ENCODE results near the gene PCSK1N. TPM values are rescaled to one million over a fixed set of nuclear protein-coding genes. Genes with fewer than 3 reads are reported as not detected.

Gene PCSK1N
- total RNA-seq, 2 donors from 2014 or later, result 2.9 to 4.0 TPM

- Mint-ChIP-seq H3K27ac (no peak overlapping the region), H3K9me3 (peaks cover 69% of the 10 kb centered on the region), H3K4me3 (peak overlapping the region; percentile 17), H3K36me3 (ENCODE audit: low read depth) (peaks cover 6% of the 10 kb centered on the region), H3K27me3 (ENCODE audit: insufficient read depth) (peaks cover 80% of the 10 kb centered on the region), H3K4me1 (no peaks in the 10 kb centered on the region)
- H3K9me3 ChIP-seq (ENCODE audit: control insufficient read depth, low read length), result no peaks in the 10 kb centered on the region
- no peak overlapping the region for H3K9ac ChIP-seq (ENCODE audit: extremely low read depth, low read length, poor library complexity, severe bottlenecking)
- no peaks in the 10 kb centered on the region for H3K4me1 ChIP-seq (ENCODE audit: control insufficient read depth, insufficient read depth, low read length)
- DNase-seq, result peak; percentile 54
- no peak for TF ChIP-seq CTCF (conservative IDR thresholded peaks at IDR 0.05)
- H3K27ac ChIP-seq (ENCODE audit: low read depth, low read length), result no peak overlapping the region
- no peak overlapping the region for H3K4me3 ChIP-seq (ENCODE audit: low read length)
- no peaks in the 10 kb centered on the region for H3K36me3 ChIP-seq (ENCODE audit: control insufficient read depth, insufficient read depth, low read length)
- H3K27me3 ChIP-seq (ENCODE audit: control insufficient read depth, insufficient read depth, low read length, poor library complexity, severe bottlenecking), result peaks cover 53% of the 10 kb centered on the region
- WGBS, 2 experiments (ENCODE audit: insufficient coverage in 1 of 2, insufficient read length in 1 of 2), result 33 to 43% methylated on average over 17 to 58 of the region's 58 CpGs
Measured at GRCh38 chrX:48831136-48831908, 4.1 kb downstream of the PCSK1N start.

GRCh38 chrX:48829016-48829735 lies 6.2 kb downstream of the PCSK1N start:
- no peak overlapping the region for H3K4me3 Mint-ChIP-seq
- H3K27me3 Mint-ChIP-seq (ENCODE audit: insufficient read depth), result peaks cover 66% of the 10 kb centered on the region
- no peak for TF ChIP-seq CTCF (conservative IDR thresholded peaks at IDR 0.05)
- no peak overlapping the region for H3K27ac ChIP-seq (ENCODE audit: low read depth, low read length)
- no peak overlapping the region for H3K27ac Mint-ChIP-seq
- H3K4me3 ChIP-seq (ENCODE audit: low read length), result no peak overlapping the region
- DNase-seq, result no peak
- peaks cover 75% of the 10 kb centered on the region for H3K9me3 Mint-ChIP-seq
- H3K27me3 ChIP-seq (ENCODE audit: control insufficient read depth, insufficient read depth, low read length, poor library complexity, severe bottlenecking), result peaks cover 38% of the 10 kb centered on the region
- H3K4me1 ChIP-seq (ENCODE audit: control insufficient read depth, insufficient read depth, low read length), result no peaks in the 10 kb centered on the region
- peaks cover 24% of the 10 kb centered on the region for H3K36me3 Mint-ChIP-seq (ENCODE audit: low read depth)
- WGBS, 2 experiments (ENCODE audit: insufficient coverage in 1 of 2, insufficient read length in 1 of 2), result 91 to 100% methylated on average over 8 to 24 of the region's 24 CpGs
- no peaks in the 10 kb centered on the region for H3K4me1 Mint-ChIP-seq
- no peak overlapping the region for H3K9ac ChIP-seq (ENCODE audit: extremely low read depth, low read length, poor library complexity, severe bottlenecking)
- no peaks in the 10 kb centered on the region for H3K9me3 ChIP-seq (ENCODE audit: control insufficient read depth, low read length)
- H3K36me3 ChIP-seq (ENCODE audit: control insufficient read depth, insufficient read depth, low read length), result no peaks in the 10 kb centered on the region

- H3K9me3 ChIP-seq (ENCODE audit: control insufficient read depth, low read length), result no peaks in the 10 kb centered on the region
- 58 to 69% methylated on average over 2 to 4 of the region's 4 CpGs for WGBS, 2 experiments (ENCODE audit: insufficient coverage in 1 of 2, insufficient read length in 1 of 2)
- H3K36me3 ChIP-seq (ENCODE audit: control insufficient read depth, insufficient read depth, low read length), result no peaks in the 10 kb centered on the region
- TF ChIP-seq CTCF (conservative IDR thresholded peaks at IDR 0.05), result no peak
- Mint-ChIP-seq H3K4me1 (no peaks in the 10 kb centered on the region), H3K4me3 (peak overlapping the region; percentile 38), H3K27ac (no peak overlapping the region), H3K9me3 (peaks cover 67% of the 10 kb centered on the region), H3K36me3 (ENCODE audit: low read depth) (peaks cover 38% of the 10 kb centered on the region), H3K27me3 (ENCODE audit: insufficient read depth) (peaks cover 50% of the 10 kb centered on the region)
- no peak overlapping the region for H3K4me3 ChIP-seq (ENCODE audit: low read length)
- peaks cover 23% of the 10 kb centered on the region for H3K27me3 ChIP-seq (ENCODE audit: control insufficient read depth, insufficient read depth, low read length, poor library complexity, severe bottlenecking)
- H3K4me1 ChIP-seq (ENCODE audit: control insufficient read depth, insufficient read depth, low read length), result no peaks in the 10 kb centered on the region
- H3K27ac ChIP-seq (ENCODE audit: low read depth, low read length), result no peak overlapping the region
- no peak overlapping the region for H3K9ac ChIP-seq (ENCODE audit: extremely low read depth, low read length, poor library complexity, severe bottlenecking)
- no peak for DNase-seq
Measured at GRCh38 chrX:48827654-48827968, 7.8 kb downstream of the PCSK1N start.
